ENCODE data around the gene NCK2.

Gene NCK2

DNA sequence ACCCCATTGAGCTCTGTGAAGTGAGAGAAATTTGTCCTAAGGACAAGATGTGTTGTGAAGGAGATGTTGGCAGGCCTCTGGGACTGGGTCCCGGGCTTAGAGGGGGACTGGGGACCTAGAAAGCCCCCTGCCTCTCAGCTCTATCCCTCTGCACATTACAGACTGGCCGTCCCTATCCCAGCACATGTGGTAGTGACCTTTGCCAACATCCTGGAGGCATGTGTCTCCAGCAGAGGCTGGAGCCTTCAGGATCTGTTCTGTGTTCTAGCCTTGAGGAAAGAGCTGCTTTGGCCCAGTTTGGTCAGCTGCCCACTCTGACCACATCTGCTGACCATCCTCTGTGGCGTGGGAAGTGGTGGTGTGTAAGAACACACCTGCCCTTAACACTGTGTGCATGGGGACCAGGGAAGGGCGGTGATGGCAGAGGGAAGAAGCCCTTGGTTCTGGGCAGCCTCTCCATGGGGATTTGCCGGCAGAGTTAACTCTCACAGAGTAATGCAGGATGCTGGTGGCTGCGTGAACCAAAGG is 33.4 kb downstream of the NCK2 start:
- no peak for DNase-seq

DNA sequence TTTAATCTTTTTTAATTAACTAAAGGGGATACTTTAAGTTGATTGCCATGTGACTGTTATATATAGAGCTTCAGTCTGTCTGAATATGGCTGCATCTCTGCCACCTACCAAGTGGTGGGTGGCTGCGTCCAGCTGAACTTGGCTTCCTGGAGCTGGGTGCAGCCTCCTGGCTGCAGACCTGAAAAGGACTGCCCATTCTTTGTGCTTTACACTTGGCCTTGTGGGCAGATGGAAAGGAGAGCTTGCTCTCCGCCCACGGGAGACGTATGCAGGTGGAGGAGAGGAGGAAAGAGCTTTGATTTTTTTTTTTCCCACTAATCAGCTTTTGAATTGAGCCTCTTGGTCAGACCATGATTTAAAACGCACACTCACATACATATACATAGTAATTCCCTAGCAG is 34.7 kb downstream of the NCK2 start:
- no peak for DNase-seq

DNA sequence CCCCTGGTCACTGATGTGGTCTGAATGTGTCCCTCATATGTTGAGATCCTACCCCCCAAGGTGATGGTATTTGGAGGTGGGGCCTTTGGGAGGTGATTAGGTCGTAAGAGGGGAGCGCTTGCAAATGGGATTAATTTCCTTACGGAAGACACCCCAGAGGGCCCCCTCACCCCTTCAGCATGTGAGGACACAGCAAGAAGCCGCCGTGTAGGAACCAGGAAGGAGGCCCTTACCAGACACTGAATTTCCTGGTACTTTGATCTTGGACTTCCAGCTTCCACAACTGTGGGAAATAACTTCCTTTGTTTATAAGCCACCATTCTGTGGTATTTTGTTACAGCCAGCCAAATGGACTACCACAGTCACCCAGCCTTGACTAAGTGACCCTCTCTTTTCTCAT is 35.9 kb downstream of the NCK2 start:
- DNase-seq: no peak

DNA sequence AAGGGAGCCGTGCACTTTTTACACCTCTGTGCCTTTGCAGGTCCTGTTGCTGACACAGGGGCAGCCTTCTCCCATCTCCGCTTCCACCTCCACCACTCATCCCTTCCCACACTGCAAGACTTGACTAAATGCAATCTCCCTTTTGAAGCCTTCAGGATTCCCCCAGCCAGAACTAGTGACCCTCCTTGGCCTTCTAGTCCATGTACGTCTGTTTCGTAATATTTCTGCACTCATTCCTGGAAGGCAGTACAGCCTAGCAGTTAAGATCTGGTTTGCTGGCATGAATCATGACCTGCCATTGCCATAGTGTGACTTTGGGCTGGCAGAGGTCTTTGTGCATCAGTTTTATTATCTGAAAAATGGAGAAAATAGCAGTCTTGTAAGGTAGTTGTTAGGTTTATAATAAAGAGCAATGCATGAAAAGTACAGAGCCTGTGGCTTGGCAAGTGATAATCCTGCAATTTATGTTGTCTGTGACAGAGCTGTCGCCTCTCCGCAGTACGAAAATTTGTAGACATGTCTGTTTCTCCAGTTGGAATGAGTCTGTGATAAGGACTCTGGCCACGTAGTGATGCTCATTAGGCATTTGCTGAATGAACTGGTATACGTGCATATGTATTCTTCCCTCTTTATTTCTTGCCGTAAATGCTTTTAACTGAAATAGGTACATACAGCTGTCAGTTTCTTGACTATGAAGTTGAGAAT is 36.7 kb downstream of the NCK2 start:
- DNase-seq: no peak

DNA sequence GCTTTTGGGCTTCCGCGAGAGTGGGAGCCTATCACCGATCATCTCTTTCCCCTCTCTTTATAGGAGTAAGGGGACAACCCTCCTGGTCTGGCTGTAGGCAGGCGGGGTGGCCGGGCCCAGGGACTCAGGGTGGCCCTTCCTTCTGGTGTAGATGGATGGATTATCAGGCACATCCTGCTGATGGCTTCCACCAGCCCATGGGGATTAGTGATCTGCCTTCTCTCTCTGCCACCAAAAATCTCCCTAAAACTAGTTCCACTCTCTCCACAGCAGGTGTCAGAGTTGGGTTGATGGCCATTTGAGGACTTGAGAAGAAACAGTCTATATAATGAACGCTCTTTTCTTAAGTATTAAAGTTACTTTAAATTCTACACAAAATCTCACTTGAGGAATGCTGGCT is 37.4 kb downstream of the NCK2 start:
- DNase-seq: no peak

DNA sequence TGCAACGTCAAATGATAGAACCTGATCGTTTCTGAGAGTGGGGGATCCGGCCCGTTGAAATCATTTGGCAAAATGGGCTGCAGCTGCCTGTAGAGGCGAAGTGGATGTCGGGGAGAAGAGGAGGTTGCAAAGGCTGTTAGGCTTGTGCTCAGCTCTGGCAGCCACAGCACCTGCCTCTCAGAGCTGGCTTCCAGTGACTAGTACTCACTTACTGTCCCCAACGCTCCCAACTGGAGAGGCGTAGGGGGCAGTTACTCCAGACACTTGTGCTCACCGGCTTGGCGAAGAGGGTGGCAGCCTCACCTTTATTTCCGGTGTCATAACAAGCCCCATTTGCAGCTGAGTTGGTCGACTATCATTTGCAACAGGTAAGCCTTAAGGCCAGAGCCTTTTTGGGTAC is 37.9 kb downstream of the NCK2 start:
- no peak for DNase-seq

DNA sequence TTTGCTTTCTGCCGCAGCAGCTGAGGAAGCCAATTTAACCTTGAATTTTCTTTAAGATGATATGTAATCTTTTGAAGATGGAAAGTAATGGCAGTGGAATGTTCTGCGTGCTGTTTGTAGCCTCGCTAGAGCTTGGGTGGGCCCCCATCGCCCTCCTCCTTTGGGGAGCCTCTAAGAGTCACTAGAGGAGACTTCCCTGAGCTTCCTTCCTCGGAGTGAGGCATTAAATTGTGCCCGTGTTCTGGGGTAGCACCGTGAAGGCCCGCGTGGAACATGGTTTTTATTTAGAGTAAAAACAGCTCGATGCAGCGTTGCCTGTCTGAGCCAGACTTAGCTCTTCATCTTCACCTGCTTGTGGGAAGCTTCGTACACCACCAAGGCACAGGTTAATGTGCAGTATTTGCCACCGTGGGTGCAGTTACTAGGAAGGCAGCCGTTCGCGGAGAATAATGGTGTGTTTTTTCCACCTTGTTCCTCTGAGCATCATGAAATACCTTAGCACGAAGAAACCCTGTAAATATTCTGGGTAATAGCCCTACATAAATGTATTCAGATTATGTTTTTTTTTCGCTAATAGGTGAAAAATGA is 38.5 kb downstream of the NCK2 start:
- no peak for DNase-seq

DNA sequence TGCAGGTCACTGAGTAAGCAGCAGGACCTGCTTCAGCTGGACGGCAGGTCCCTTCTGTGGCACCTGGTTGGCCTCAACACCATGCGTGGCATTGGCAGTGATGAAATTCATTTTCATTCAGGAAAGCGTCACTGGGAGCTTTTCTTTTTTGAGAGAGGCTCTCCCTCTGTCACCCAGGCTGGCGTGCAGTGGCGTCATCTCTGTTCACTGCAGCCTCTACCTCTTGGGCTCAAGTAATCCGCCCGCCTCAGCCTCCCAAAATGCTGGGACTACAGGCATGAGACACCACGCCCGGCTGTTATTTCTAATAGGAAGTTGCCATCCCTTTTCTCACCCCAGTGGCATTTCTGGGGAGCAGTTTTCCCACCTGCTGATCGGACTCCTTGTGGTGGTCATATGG is 39.3 kb downstream of the NCK2 start:
- DNase-seq: no peak

DNA sequence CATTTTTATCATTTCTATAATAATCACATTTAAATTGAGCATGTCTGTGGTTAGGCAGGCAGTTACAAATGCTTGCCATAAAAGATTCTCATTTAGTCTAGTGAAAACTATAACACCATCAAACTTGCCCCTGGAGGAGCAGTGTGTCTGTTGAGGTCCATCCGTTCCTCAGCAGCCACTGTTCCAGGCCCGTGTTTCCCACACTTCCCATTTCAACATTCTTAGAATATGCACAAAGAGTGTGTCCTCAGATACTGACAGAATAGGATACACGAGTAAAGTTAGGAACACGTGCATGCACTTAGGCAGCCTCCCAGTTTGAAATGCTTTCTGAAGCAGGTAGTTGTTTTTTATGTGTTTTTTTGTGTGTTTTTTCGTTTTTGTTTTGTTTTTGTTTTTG is 39.9 kb downstream of the NCK2 start:
- no peak for DNase-seq

DNA sequence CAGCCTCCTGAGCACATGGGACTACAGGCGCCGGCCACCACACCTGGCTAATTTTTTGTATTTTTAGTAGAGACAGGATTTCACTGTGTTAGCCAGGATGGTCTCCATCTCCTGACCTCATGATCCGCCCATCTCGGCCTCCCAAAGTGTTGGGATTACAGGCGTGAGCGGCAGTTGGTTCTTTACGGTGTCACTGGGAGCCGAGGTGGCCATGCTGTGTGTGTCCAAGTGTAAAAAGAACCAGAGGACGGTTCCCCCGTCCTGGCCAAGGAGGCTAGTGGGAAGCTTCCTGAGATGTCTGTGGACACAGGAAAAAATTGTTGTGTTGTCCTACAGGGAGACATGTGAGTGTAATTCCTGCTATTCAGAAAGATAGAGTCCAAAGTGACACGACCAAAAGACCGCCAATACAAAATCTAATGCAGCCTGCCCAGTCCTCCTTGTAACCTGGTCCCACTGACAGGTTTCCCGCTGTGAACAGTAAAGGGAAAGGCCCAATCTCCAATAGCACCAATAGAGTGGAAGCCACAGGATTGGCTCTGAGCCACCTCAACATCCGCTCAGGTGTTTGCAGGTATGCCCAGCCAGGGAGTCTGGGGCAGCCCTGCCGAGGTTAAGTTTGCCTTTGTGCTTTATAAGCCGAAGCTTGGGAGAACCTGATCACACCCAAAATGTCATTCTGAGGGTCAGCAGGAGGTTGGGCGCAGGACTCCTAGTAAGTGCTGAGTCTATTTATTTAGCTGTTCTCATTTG is 40.6 kb downstream of the NCK2 start:
- DNase-seq: no peak

DNA sequence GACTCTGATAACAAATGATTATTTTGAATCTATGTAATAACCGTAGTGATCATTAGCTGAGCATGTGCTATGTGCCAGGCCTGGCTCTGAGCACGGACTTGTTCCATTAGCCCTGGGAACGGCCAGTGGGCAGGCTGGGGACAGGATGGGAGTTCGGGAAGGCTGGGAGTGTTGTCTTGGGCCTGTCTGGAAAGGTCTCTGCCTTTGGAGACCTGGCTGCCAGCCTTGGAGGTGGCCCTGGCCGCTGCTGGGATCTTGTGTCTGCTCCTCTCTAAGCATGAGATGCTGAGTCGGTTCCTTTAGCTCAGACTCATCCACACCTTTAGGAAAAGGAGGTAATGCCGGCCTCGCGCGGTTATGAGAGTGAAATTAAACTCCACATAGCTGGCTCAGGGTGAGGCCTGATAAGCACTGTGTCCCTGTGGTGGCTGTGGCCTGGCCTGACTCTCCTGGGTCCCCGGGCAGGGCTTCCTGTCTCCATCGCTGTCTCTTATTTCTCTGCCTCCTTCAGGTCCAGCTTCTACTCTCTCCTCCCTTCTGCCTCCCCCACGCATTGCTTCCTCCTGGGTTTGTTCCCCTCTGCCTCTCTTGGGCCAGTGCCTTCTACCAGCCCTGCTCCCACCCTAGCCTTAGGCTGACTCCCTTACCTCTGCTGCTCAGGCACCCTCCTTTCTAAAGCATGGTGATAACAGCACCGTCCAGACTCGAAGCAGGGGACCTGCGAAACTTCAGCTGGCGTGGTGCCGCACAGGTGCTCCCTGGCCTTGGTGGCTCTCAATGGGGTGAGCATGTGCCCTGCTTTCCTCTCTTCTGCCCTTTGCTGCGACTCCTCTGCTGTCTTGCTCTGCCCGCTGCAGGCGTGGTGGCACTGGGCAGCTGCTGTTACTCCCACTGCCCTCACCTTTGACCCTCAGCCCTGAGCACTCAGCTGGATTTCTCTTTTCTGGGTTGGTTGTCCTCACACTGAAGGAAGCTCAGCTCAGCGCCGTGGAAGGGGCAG is 41.8 kb downstream of the NCK2 start:
- DNase-seq: no peak

DNA sequence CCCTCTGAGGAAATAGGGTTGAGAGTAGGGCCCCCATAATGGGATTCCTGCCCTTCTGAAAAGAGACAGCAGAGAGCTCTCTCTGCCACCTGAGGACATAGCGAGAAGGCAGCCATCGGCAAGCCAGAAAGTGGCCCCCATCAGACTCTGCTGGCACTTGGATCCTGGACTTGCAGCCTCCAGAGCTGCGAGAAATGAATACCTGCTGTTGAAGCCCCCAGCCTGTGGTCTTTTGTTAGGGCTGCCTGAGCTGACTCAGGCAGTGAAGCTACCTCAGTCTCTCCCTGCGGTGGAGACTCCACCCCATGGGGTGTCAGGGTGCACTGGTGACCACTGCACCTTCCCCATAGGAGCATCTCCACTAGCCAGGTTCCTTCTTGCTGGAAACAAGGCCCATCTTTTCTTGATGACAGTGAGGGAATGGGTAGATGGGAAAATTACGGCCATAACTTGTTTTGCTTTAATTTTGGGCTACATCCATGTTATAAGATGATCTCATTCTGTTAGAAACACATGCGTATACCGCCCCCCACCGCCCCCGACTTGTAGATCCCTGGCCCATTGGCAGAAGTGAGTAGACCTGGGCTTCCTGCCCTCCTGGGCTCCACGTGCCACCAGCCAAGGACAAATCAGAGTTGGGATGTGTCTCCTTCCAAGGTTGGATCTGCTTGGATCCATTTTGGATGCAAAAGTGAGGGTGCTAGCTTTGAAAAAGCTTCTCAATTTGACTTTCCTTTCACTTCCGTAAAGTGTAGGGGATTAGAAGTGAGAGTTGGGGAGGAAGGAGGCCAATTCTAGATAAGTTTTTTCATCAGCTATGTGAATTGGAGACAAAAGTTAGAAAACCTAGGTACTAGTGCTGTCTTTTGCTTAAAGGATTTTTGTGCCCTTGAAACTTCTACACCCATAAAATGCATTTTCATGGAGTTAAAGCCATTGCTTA is 42.9 kb downstream of the NCK2 start:
- DNase-seq: no peak

DNA sequence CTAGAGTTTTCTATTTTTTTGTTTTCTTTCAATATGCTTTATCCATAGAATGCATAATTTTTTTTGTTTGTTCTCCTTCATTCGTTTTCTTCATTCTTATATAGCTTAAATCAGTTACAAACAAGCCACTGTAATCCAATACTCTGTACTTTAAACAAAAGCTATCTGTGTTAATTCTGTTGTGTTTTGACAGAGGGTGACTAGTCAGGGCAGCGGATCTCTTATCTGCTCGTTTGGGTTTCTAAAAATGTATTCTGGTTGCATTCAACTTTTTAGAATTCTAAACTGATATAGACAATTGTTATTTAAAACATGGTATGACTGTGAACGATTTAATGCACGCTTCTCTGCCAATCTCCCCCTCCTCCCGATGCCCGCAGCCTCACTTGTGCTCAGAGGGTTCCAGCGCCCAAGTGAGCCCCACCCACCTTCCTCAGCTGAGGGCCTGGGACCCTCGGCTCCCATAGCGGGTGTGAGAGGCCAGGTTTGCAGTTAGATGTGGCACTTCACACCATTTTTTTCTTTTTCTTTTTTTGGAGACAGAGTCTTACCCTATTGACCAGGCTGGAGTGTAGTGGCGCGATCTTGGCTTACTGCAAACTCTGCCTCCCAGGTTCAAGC is 44.1 kb downstream of the NCK2 start:
- DNase-seq: no peak

DNA sequence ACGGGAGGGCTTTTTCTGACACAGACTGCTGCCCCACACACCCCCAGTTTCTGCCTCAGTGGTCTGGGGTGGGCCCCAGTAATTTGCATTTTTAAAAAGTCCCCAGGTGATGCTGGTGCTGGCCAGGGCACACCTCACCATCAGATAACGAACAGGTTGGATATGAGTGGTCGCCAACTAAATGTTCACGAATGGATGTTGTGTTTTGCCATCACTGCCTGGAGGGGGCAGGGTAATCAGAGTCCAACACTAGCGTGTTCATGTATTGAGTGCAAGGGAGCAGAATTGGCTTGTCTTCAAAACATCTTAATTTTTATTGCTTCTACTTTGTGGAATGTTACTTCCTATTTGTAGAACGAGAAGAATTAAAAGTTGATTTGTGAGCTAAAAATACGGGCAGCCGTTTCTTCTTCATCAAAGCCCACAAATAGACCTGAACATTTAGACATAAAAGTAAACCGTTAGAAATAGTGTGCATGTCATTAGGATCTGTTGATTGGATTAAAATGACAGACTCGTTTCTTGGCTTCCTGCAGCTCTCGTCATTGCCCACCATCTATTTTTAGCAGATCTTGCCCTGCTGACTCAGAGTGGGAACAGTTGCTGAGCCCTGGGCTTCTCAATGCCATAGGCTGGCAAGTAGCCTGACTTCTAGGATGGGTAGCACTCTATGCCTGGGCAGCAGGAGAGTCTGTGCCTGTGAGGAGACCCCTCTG is 45.2 kb downstream of the NCK2 start:
- peak; percentile 80 to 92 for DNase-seq

DNA sequence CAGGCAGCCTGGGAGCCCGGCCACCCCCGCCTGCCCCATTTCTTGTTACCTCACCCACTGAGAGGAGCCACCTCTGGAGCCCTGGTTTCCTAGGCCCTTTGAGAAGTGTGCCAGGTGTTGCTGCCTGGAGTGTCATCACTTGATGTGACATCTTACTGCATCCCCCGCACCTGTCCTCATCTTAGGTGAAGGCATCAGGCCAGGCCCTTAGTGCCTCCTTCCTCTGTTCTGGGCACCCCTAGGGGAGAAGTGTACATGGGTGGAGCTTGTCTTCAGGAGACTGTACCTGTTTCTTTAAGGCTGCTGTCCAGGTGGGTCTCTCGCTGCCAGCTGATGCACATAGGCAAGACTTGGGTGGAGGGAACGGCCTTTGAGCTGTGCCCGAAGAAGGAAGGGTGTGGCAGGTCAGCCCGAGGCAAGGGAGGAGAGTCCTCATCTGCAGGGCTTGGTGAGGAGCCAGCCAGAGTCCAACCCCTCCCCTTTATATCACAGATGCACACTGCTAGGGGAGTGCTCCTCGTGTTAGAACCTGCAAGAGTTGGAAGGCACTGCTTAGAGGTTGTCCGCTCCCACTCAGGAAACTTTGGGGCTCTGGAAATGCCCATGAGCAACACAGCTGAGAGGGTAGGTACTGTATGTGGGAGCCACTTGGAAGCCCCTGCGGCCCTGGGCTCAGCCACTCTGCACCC is 45.9 kb downstream of the NCK2 start:
- peak in 1 of 2 experiments; percentile 38 for DNase-seq

DNA sequence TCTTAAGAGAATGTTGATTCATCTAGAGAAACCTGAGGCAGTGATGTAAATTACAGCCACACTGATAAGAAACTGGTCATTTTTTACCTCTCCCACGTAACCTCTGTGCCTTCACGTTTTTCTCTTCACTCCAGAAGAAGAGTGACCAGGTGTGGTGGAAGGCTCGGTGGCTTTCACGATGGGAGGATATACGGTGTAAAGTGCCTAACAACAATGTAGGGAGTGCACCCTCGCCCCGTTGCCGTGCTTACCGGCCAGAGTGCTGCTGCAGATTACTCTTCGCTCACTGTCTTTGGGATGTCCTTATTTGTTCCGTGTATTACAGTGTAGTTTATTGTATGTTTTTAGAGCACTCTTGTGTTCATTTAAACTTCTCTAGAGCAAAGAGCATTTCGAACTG is 46.5 kb downstream of the NCK2 start:
- no peak for DNase-seq

DNA sequence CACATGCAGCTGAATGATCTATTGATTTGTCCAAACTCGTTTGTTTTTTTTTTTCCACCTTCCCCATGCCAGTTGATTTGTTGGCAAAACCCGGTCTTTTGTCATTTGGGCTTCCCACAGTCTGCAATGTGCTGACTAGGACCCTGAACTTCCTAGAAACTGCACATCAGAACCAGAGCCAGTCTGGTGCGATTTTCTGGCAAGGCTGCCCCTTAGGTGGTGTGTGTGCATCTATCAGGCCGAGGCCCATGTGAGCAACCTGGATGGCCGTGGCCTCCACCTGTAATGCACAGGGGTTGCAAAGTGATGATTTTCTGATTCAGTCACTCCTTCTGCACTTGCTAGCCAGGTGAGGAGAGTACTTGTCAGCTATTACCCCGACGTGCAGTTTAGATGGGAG is 47.8 kb downstream of the NCK2 start:
- DNase-seq: no peak

DNA sequence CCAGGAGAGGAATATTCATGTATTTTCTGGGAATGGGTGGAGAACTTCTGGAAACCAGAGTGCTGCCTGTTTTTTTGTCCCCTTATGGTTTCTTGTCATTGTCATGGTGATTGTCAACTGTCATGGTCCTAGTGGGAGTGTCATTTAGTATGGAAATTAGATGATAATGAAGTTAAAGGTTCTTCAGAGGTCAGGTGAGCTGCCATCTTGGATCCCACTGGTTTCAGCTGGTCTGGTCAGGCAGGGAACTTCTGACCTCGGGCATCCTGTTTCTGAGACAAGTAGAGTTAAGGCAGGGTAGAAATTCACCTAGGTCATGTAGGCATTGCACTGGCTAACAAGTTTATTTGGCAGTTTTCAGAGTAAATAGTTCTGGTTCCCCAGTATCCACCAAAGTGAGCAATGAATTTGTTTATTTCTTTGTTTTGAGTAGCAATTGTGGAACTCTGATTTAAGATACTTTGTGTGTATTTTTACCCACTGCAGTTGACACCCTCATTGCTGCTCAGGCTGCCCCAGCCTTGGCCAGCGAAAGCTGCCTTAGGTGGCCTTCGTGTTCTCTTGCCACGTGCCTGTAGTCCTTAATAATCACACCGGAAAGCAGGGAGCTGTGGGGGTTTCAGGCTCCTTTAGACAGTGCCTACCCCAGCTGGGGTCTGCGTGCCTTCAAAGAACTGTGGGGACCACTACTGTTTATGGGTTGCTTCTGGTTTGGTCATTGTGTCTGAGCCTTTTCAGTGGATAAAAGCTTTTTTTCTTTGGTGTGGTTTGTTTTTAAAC is 48.7 kb downstream of the NCK2 start:
- DNase-seq: no peak

Data from NCI-H446 (cell line).